GM19025 (cell line): ENCODE results near the gene IQGAP3.

Experiments
- ATAC-seq: cut with Tn5 transposase; IDR thresholded peaks from one replicate; pipeline ENCODE4 v1.9.1; 2021; ENCODE audit warnings: mild to moderate bottlenecking, low read depth, moderate library complexity; ENCODE audit not compliant: unreplicated experiment

IQGAP3 gene

DNA sequence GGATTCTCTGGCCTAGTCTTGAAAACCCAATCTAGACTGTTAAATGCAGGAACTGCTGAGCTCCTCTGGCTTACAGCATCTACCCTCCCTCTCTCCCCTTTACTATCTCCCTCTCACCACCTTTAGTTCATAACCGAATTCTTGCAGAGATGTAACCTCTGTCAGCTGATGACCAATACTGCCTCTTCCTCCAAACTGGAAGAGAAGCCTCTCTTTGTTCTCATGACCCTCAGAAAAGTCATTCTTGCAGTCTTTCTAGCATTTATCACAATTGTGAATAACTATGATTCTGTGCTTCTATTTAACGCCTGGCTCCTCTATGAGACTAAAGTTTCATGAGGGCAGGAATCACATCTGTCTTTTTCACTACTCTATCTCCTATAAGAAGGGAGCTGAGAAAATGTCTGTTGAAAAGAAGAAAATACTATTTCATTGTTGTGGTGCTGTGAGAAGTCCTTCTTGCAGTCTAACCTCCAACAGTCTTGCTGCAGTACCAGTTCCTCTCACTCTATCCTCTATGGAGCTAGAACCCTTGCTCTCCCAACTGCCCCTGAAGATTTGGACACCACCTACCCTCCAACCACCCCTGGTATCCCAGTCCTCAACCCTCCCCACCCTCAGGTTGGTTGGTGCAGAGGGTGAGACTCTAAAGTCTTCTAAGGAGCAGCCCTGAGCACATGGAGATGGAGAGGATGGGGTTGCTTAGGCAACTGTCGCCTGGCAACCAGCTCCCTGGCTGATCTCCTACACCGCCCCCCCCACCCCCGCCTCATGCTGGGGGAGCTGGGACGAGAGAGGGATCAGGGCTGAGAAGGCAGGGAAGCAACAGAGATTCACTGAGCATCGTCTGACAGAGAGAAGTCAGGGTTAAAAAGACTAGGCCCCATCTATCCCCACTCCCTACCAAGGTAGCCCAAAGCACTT, 85.7 kb downstream of the IQGAP3 start:
- ATAC-seq = no peak

DNA sequence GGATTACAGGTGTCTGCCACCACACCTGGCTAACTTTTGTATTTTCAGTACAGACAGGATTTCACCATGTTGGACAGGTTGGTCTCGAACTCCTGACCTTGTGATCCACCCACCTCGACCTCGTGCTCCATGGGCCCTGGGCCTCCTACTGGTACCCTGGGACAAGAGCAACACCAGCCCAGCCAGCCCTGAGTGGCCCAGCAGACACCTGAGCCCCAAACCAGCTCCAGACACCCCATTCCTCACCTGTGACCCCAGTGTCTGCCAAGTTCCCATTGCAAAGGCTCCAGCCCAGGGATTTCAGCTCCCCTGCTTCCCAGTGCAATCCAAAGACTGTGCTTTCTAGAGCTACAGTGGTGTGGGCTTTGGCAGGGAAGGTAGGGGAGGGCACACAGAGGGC, 86.4 kb downstream of the IQGAP3 start:
- no peak for ATAC-seq

DNA sequence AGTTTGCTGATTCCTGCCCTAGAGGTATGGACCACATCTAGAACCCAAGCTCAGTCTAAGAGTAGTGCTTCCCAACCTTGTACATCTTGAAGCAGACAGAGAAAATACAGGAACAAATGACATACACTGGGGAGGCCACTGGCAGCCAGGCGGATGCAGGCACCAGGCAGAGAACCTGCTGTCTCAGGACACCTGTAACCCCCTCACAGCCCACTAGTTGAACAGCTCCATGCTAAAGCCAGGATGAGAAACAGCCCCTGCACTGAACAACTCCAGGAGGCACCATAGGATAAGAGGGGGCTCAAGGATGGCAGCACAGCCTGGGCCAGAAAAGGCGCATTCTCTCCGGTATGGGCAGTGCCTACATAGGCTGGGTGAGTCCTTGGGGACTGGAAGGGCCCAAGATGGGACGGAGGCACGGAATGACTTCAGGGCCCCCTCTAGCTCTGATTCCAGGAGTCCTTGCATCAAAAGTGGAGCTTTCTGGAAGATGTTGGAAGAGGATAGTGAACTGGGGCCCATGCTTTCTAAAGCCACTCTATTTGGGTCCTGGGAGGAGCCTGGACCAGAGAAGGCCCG, 87.8 kb downstream of the IQGAP3 start:
- ATAC-seq = no peak

DNA sequence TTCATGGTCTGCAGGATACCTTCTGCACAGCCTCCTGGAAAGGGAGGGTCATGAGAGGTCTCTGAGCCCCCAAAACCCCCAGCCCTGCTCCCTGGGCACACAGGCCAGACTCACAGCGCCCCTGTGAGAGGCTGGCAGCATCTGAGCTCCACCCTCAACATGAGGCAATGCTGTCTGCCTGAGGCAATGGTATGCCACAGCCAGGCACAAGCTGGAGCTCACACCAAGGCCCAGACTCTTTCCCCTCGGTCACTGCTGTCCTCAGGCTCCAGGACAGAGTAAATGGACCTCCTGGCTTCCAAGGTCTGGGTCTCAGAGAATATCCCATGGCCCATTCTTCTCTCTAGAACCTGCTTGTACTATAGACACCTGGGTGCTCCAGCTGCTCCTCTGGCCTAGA, 89.0 kb downstream of the IQGAP3 start:
- no peak for ATAC-seq

DNA sequence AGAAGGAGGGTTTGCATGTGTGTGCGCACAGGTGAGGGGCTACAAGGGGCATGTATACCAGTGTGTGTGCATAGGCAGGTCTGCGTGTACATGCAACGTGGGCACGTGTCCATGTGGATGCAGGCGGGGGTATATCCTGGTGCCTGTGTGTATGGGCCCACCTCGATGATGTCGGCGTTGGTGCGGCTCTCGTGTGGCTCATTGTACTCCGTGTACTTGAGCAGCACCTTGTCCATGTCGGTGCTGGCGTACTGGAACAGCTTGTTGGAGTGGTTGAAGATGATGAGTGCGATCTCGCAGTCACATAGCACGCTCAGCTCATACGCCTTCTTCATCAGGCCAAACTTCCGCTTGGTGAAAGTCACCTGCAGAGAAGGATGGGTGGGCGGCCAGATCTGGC, 90.1 kb downstream of the IQGAP3 start:
- ATAC-seq = no peak

DNA sequence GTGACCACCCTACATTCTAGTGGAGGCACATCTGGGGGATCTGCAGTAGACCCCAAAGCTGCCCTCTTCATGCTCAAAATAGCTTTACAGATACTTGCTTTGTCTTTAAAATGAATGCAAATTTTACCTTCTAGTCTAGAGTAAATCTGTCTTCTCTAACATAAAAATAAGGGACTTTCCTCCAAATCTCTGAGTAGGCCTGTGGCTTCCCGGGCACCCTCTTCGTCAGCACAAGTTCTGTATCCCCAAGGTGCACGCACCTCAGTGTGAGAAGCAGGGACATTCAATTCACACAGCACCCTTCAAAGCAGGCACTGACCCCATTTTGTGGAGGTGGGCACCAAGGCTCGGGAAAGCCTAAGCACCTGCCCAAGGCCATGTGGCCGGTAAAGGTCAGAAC, 90.8 kb downstream of the IQGAP3 start:
- no peak for ATAC-seq

DNA sequence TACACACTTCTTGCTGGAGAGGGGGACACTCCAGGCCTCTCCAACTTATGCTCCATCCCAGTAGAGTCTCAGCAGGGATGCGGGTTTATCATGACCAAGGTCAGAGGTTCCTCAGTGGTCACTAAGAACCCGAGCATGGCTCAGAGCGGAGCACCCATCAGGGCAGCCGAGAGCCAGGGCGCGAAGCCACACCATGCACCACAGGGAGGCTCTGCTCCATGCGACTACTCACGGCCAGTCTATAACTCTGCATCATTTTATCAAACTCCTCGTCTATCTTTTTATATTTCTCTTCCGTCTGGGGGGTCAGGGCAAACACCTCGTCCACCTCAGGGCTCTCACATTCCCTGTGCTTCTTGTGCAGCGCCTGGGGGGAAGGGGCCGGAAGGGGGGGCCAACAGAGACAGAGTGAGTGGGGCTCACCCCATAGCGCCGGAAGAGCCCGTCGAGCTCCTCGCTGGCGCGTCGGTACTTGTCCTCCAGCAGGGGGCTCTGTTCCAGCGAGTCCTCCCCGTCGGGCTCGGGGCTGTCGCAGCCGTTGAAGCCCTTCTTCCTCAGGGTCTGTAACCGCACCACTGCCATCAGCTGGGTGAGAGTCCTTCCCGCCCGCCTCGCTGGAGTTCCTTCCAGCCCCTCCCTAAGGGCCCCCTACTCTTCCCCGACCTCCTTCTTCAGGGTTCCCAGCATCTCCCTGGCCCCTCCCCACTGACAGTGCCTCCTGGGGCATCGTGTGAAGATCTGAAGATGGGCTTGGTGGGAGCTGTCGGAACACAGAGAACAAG, 91.8 kb downstream of the IQGAP3 start:
- no peak for ATAC-seq

DNA sequence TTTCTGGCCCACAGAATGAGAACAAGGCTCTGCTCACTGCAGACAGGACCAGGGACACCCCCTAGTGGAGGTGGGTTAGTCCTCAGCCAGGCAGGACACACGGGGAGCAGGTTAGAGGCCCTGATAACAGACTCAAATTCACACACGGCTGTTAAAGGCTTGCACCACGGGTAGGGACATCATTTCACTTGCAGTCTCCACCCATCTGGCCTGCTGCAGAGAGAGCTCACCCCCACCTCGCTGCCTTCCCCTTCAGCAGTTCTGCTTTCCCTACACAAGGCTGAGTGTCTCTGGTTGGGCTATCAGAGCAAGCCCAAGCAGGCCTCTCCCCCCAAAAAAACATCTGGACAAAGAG, 92.4 kb downstream of the IQGAP3 start:
- ATAC-seq = no peak

DNA sequence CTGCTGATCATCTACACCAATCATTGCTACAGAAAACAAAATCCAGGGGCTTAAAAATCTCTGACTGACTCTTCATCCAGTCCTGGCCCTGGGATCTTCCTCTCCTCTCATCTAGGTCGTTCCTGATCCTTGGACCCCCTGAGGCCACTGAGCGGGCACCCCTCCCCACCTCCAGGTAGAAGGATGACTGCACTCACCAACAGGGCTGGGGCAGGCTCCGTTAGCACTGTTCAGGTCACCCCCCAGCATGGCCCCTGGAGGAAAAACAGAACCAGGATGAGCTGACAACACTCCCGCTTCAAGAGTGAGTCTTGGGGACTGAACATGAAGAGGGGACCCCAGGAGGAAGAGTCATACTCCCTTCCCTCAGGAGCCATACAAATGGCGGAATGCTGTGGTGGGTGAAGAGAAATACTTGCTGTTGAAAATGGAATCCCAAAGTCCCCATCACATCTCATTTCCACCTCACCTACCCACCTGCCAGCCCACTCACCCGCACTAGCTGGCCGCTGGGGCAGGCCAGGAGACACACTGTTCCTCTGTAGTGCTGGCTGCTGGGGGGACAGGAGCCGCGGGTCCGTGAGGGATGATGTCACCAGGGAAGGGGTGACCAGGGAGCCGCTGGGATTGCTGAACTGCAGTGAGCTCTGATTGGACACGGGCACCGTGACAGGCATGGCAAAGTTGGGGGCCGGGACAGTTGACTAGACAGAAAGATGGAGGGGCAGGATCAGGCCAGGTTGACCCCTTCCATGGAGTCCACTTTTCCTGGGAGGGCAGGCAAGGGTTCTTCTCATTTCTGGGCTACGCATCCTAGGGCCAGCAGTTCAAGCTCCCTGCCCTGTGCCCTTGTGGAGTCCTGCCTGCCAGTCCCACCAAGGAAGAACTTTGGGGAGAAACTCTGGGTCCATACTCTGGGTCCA, 93.0 kb downstream of the IQGAP3 start:
- ATAC-seq = no peak

DNA sequence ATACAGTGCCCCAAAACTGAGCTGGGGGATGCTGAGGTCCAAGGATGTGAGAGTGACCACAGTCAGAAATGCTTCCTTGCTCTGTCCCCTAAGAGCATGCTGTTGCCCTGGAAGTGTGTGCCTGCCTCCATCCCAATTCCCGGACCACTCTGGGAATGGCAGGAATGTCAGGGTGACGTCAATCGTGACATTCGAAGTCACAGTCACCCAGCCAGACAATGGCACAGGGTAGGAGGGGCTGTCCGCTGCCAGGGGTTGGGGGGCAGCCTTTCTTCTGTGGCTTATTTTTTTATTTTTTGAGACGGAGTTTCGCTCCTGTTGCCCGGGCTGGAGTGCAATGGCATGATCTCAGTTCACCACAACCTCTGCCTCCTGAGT, 94.1 kb downstream of the IQGAP3 start:
- ATAC-seq = no peak

DNA sequence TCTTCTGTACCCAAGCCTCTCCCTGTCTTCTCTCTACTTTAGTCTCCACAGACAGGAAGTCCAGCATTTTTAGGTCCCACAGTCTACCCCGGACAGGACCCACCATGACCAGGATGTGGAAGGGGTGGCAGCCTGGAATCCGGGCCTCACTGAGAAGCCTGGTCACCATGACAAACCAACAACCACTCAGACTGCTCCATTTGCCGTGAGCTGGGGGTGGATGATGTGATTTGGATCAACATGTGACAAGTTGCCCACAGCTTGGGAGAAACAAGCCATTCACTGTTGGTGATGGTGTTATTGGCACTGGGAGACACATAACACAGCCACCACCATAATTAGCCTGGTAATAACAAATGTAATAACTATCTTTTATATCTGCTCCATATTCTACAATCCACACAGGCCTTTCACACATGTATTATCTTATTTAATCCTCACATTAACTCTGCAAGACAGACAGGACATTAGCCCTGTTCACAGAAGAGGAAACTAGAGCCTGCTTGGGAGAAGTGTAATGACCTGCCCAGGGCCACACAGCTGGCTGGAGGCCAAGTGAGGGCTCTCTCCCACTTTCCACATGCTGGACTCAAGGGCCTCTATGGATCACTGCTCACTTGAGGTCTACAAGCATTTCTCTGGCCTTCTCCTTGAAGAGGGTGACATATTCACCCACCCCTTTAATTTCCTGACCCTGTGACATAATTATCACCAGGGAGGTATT, 94.7 kb downstream of the IQGAP3 start:
- ATAC-seq = no peak

DNA sequence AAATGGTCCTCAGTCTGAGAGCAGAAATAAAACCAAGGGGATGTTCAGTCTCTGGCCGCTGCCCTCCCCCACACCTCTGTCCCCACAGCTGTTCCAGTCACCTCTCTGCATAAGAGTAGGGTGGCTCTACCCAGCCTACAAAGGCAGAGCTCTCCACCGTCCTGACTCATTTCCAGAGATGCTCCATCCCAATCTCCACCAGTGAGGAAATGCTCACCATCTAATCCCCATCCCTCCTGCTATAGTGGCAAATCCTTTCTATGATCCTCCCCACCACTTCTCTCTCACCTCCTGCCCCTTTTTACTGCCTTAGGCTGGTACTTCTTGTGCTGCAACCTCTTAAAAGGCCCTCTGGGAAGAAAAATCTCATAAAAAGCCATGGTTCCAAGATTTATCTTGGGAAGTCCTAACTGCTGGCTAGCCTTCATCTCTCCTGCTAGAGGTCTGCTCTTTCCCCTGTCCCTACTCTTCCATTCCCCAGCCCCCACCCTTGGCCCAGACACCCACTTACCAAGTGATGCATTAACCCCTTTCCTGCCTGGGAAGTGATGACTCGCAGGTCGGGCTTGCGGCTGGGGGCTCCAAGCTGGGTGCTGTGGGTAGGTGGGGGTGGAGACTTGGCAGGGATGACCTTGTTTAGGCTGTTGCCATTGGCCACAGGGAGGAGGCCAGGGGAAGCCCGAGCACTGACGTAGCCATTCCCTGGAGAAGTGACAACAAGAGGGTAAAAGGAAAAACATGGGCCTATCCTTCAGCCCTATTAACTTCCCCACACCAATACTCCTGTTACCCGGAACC, 95.7 kb downstream of the IQGAP3 start:
- ATAC-seq = no peak

DNA sequence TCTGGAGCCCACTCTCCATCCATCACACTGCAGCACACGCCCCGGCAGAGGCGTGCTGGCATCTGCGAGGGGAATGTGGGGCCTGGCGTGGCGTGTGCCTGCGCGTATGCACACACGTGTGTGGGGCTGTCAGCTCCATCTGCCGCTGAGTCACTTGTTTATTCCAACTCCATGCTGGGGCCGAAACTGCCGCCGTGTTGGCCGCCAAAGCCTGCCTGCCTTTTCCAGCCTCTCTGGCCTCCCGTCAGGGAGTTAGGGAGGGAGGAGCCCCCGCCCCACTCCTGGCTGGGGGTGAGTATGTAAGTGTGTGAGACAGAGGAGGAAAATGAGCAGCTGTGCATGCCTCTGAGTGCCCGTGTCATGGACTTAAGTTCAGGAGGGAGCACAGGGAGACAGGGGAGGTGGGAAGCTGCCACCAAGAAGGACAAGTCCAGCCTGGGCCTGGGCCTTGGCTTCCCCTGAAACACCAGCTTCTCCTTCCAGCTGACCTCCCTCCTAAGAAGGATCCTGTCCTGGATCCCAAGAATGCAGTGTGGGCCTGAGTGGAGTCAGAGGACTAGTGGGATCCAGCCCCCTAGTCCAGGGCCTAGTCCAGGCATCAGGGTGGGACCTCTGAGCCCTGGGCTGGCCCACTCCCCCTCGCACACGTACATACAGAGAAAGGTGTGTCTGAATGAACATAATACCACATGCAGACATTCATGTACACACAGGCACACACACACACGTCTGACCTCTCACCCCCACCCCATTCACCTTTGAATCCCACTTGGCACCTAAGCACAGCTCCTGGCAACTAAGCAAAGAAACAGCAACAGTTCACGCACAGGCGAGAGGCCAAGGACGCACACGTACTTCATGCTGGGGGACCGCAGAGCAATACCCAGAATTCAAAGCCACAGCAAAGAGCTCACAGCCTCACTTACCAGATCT, 96.5 kb downstream of the IQGAP3 start:
- ATAC-seq = no peak
